Fibroblast of lung (primary cell): ENCODE measurements around the gene KRT74. TPM values are rescaled to one million over a fixed set of nuclear protein-coding genes. Genes with fewer than 3 reads are reported as not detected.

Experiments
- DNase-seq, 2 donors: peaks; one replicate each; pipeline versions ENCODE4 v3.0.0 to v3.0.0-alpha.2; 2010; ENCODE audit warnings: low read depth in 2 of 2
- H2AFZ ChIP-seq: 2 replicates; pipeline ENCODE4 v1.5.1; 2012; ENCODE audit warnings: low read length, control low read depth, inconsistent platforms
- H3K27ac ChIP-seq: 2 replicates; pipeline ENCODE4 v1.5.1; 2011; ENCODE audit warnings: low read length, control low read depth; ENCODE audit not compliant: insufficient read depth
- H3K27me3 ChIP-seq: 2 replicates; pipeline ENCODE4 v1.5.1; 2011; ENCODE audit warnings: mild to moderate bottlenecking, low read length; ENCODE audit not compliant: control insufficient read depth, insufficient read depth
- H3K36me3 ChIP-seq: 2 replicates; pipeline ENCODE4 v1.5.1; 2011; ENCODE audit warnings: low read length; ENCODE audit not compliant: control insufficient read depth, insufficient read depth
- H3K4me1 ChIP-seq: 2 replicates; pipeline ENCODE4 v1.5.1; 2011; ENCODE audit warnings: low read length; ENCODE audit not compliant: control insufficient read depth, insufficient read depth; ENCODE audit errors: extremely low read depth
- H3K4me2 ChIP-seq: 2 replicates; pipeline ENCODE4 v1.5.1; 2011; ENCODE audit warnings: low read length, control low read depth; ENCODE audit not compliant: insufficient read depth; ENCODE audit errors: extremely low read depth
- H3K4me3 ChIP-seq, 4 experiments: fragments of 200-600 bp in 1 of 4; sonication (generic) in 1 of 4; replicated peaks in 1 of 4; 2 replicates each; pipeline ENCODE4 v1.5.1; 2011 to 2016; ENCODE audit warnings: low read length in 4 of 4, low read depth in 3 of 4, mild to moderate bottlenecking in 3 of 4, control low read depth in 2 of 4, inconsistent platforms in 1 of 4, mixed read lengths in 1 of 4; ENCODE audit not compliant: insufficient read depth in 1 of 4; ENCODE audit errors: control extremely low read depth in 1 of 4
- H3K79me2 ChIP-seq: 2 replicates; pipeline ENCODE4 v1.5.1; 2012; ENCODE audit warnings: mild to moderate bottlenecking, low read length, inconsistent platforms; ENCODE audit not compliant: control insufficient read depth, insufficient read depth
- H3K9ac ChIP-seq: 2 replicates; pipeline ENCODE4 v1.5.1; 2011; ENCODE audit warnings: mild to moderate bottlenecking, low read length, control low read depth; ENCODE audit not compliant: insufficient read depth
- H3K9me3 ChIP-seq: 2 replicates; pipeline ENCODE4 v1.5.1; 2012; ENCODE audit warnings: low read depth, low read length; ENCODE audit not compliant: control insufficient read depth, insufficient read depth
- H4K20me1 ChIP-seq: 2 replicates; pipeline ENCODE4 v1.5.1; 2011; ENCODE audit warnings: low read length; ENCODE audit not compliant: control insufficient read depth, insufficient read depth; ENCODE audit errors: extremely low read depth
- CTCF ChIP-seq, 2 donors: IDR thresholded peaks in 1 of 2; conservative IDR thresholded peaks in 1 of 2; 1 replicate in 1 of 2; 2 replicates in 1 of 2; pipeline ENCODE4 v1.5.1; 2011 to 2012; ENCODE audit warnings: low read length in 2 of 2, control low read depth in 1 of 2, inconsistent platforms in 1 of 2, low read depth in 1 of 2, mild to moderate bottlenecking in 1 of 2
- EZH2 ChIP-seq: IDR thresholded peaks from 2 replicates; pipeline ENCODE4 v1.5.1; 2012; ENCODE audit warnings: low read length, control low read depth, mild to moderate bottlenecking; ENCODE audit errors: missing control alignments
- polyA plus RNA-seq, 2 donors: library from polyadenylated mRNA; depleted of rRNA in 1 of 2; stranded (reverse) in 1 of 2; unstranded in 1 of 2; fragments of >200 nt; gene quantifications; 2 replicates each; pipeline ENCODE4 v1.2.1, GENCODE V29; 2011 to 2012; ENCODE audit warnings: missing spikeins in 1 of 2
- total RNA-seq: library from RNA; depleted of rRNA; stranded (reverse); fragments of >200 nt; gene quantifications from 2 replicates; pipeline ENCODE4 v1.2.1, GENCODE V29; 2014

The KRT74 gene
- total and polyA plus RNA-seq, 2 donors (not counting 1 experiment from before 2014, with no cell fraction given): not detected

GRCh38 chr12:52524241-52524897 lies 49.3 kb downstream of the KRT74 start:
- H3K4me1 ChIP-seq: no peaks in the 10 kb centered on the region
- H3K27me3 ChIP-seq: no peaks in the 10 kb centered on the region
- no peak overlapping the region for H3K4me2 ChIP-seq
- no peak overlapping the region for H3K27ac ChIP-seq
- no peak overlapping the region for H3K9ac ChIP-seq
- TF ChIP-seq EZH2 (no peak), CTCF (conservative IDR thresholded peaks at IDR 0.05 in 1 of 2, IDR thresholded peaks at IDR 0.05 in 1 of 2; ENCODE audit: low read depth in 1 of 2, low read length in 2 of 2) (no peak)
- no peaks in the 10 kb centered on the region for H3K9me3 ChIP-seq
- DNase-seq: no peak
- H3K4me3 ChIP-seq: no peak overlapping the region
- H3K36me3 ChIP-seq: no peaks in the 10 kb centered on the region
- no peak overlapping the region for H2AFZ ChIP-seq
- H3K79me2 ChIP-seq: no peaks in the 10 kb centered on the region
- no peaks in the 10 kb centered on the region for H4K20me1 ChIP-seq

- H3K9me3 ChIP-seq: no peaks in the 10 kb centered on the region
- H3K9ac ChIP-seq: no peak overlapping the region
- no peak overlapping the region for H2AFZ ChIP-seq
- H3K4me1 ChIP-seq: no peaks in the 10 kb centered on the region
- no peaks in the 10 kb centered on the region for H4K20me1 ChIP-seq
- DNase-seq: no peak
- H3K79me2 ChIP-seq: no peaks in the 10 kb centered on the region
- H3K4me2 ChIP-seq: no peak overlapping the region
- H3K27me3 ChIP-seq: no peaks in the 10 kb centered on the region
- no peaks in the 10 kb centered on the region for H3K36me3 ChIP-seq
- TF ChIP-seq EZH2: no peak
- no peak for TF ChIP-seq CTCF (conservative IDR thresholded peaks at IDR 0.05 in 1 of 2, IDR thresholded peaks at IDR 0.05 in 1 of 2; ENCODE audit: low read depth in 1 of 2, low read length in 2 of 2)
- H3K4me3 ChIP-seq: no peak overlapping the region
- H3K27ac ChIP-seq: no peak overlapping the region
Measured at GRCh38 chr12:52523824-52524223, 49.8 kb downstream of the KRT74 start.

GRCh38 chr12:52522346-52523011 lies 51.2 kb downstream of the KRT74 start:
- DNase-seq: peak in 1 of 2 donors; percentile 42
- no peak overlapping the region for H3K9ac ChIP-seq
- no peak overlapping the region for H3K27ac ChIP-seq
- H3K4me3 ChIP-seq: no peak overlapping the region
- no peaks in the 10 kb centered on the region for H3K27me3 ChIP-seq
- no peaks in the 10 kb centered on the region for H3K4me1 ChIP-seq
- no peaks in the 10 kb centered on the region for H4K20me1 ChIP-seq
- no peaks in the 10 kb centered on the region for H3K79me2 ChIP-seq
- H3K4me2 ChIP-seq: no peak overlapping the region
- no peak overlapping the region for H2AFZ ChIP-seq
- no peaks in the 10 kb centered on the region for H3K36me3 ChIP-seq
- H3K9me3 ChIP-seq: no peaks in the 10 kb centered on the region
- no peak for TF ChIP-seq CTCF (conservative IDR thresholded peaks at IDR 0.05 in 1 of 2, IDR thresholded peaks at IDR 0.05 in 1 of 2; ENCODE audit: low read depth in 1 of 2, low read length in 2 of 2)
- TF ChIP-seq EZH2: no peak
